ENCODE data around the gene SPACA7.

SPACA7 gene, protein sequence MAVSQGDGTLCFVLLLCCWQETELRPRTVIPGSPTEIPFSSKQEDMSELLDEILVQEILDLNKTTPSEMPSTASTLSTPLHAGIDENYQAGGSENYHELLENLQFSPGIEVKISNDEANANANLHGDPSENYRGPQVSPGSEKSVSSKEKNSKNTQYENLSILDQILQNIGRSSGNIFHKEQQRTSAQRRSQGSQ

DNA sequence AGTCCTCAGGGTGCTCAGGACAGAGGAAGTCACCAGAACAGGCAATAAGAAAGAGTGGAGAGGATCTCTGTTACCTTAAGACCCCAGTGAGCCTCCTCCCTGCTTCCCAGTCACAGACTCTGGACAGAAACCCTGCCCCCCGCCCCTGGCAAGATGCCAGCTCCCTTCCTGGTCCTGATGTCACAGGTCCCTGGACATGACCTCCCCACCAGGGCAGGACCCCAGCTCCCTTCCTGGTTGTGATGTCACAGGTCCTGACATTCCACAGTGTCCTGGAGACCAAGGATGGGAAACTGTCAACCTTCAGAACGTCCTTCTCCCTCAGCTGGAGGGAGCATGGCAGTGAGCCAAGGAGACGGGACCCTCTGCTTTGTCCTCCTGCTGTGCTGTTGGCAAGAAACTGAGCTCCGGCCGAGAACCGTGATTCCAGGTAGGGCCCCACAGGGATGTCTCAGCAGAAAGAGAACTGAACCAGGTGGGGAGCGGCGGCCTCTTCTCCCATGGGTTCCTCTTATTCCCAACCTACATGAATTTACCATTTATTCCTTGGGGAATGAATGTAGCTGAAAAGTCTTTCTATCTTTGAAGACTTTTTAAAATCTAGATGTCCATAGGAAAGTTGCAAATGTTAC is at the start of gene SPACA7:
Gene SPACA7, plus strand, starts transcription at position 306 of the 632 bp plus-strand sequence. Its CDS starts 31 bp downstream, at position 337.
- DNase-seq (ENCODE audit: low read depth): no peak
- H3K4me3 ChIP-seq (replicated peaks; ENCODE audit: low read depth, low read length): no peak within 1 kb of the TSS
- TF ChIP-seq CTCF (IDR thresholded peaks at IDR 0.05; ENCODE audit: low read length, missing control alignments): no peak

- no peak overlapping the region for H3K4me3 ChIP-seq (replicated peaks; ENCODE audit: low read depth, low read length)
- no peak for DNase-seq (ENCODE audit: low read depth)
- no peak for TF ChIP-seq CTCF (IDR thresholded peaks at IDR 0.05; ENCODE audit: low read length, missing control alignments)
These were observed 49.3 kb upstream of the SPACA7 start for GRCh38 chr13:112326821-112327370.

- no peak for DNase-seq (ENCODE audit: low read depth)
- no peak for TF ChIP-seq CTCF (IDR thresholded peaks at IDR 0.05; ENCODE audit: low read length, missing control alignments)
These were observed 47.2 kb upstream of the SPACA7 start for GRCh38 chr13:112328936-112329335.

DNA sequence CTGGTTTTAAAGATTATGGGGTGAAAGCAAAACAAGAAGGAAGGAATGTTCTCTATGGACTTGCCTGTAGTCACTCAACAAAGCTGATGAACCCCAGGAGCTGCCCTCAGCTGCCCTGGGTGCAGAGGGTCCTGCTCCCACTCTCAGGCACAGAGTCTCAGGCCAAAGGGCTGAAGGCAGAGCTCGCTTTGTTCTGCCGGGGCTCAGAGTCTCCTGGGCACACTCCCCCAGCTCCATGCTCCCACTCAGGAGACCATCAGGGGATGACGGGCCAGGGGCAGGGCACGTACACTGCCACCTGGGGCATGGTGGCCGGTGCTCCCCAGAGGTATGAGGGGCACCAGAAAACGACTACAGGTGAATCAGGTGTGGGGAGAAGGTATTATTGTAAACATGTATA is 46.8 kb upstream of the SPACA7 start:
- no peak overlapping the region for H3K4me3 ChIP-seq (replicated peaks; ENCODE audit: low read depth, low read length)
- DNase-seq (ENCODE audit: low read depth): no peak
- no peak for TF ChIP-seq CTCF (IDR thresholded peaks at IDR 0.05; ENCODE audit: low read length, missing control alignments)

More at GRCh38 chr13:112328936-112329335, 47.2 kb upstream of the SPACA7 start:
- no peak overlapping the region for H3K4me3 ChIP-seq (replicated peaks; ENCODE audit: low read depth, low read length)

DNA sequence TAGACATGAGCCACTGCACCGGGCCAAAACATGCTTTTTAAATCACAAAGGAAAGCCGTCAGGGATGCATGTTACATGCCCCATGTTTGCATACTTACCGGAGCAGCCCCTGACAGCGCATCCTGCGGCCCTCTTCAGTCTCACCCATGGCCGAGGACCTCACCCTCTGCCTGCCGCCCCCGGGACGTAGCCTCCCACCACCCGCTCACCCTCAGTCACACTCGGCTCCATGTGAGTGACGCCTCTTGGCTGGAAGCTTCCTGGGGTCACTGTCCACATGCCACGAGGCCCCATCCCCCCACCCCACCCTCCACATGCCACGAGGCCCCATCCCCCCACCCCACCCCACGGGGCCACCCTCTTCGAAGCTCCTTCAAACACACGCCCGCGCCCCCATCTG is 46.1 kb upstream of the SPACA7 start:
- DNase-seq (ENCODE audit: low read depth): no peak
- no peak for TF ChIP-seq CTCF (IDR thresholded peaks at IDR 0.05; ENCODE audit: low read length, missing control alignments)
- H3K4me3 ChIP-seq (replicated peaks; ENCODE audit: low read depth, low read length): no peak overlapping the region

DNA sequence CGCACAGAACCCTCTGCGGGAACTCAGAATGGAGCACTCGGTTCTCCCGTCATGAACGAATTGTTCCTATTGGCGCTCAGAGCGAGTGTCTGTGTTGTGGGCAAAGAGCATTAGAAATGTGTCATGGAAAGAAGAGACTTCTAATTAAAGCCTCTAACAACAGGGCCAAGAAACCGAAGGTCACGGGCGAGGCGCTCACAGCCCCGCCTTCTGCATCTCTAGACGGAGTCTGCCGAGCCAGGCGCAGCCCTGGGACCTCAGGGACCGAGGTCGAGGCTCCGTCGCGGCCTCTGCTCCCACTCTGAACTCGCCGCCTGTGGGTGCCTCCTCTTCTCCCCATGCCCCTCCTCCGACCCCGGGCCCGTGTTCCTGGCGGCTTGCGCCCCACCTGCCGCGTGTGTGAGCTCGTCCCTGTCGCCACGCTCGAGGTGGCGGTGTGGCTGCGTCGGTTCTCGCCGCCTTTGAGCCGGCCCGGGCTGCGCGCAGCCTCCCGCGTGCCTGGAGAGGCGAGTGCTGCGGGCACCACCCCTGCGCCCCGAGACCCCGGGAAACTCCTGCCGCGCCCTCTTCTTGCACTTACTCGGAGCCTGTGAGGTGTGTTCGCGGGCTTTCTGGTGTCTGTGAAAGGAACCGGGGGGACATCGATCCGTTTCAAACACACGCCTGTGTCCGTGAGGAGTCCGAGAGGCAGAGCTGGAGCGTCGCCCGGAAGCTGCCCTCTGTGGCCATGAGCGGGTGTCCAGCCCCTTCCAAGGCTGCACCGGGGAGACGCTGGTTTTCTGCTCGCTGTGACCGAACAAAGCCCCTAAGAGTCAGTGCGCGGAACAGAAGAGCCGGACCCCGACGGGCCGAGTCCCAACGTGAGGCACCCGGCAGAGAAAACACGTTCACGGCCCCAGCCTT is 45.4 kb upstream of the SPACA7 start:
- no peak overlapping the region for H3K4me3 ChIP-seq (replicated peaks; ENCODE audit: low read depth, low read length)
- TF ChIP-seq CTCF (IDR thresholded peaks at IDR 0.05; ENCODE audit: low read length, missing control alignments): no peak
- DNase-seq (ENCODE audit: low read depth): no peak

Measured in fibroblast of pulmonary artery (primary cell).